ENCODE measurements around the gene PRKRIP1. TPM values are rescaled to one million over a fixed set of nuclear protein-coding genes. Genes with fewer than 3 reads are reported as not detected.

Gene PRKRIP1
- total and polyA plus RNA-seq, 4 donors = 14.6 to 29.2 (median 23.6) TPM

- no peak overlapping the region for H3K9ac ChIP-seq (ENCODE audit: insufficient read depth in 1 of 2, low read length in 2 of 2)
- no peaks in the 10 kb centered on the region for H3K9me3 ChIP-seq (ENCODE audit: control insufficient read depth in 4 of 4, insufficient read depth in 3 of 4, low read length in 3 of 4)
- H3K4me3 ChIP-seq = no peak overlapping the region
- H3K27me3 ChIP-seq (ENCODE audit: control insufficient read depth in 3 of 3, insufficient read depth in 3 of 3, low read length in 2 of 3) = no peaks in the 10 kb centered on the region
- no peak for TF ChIP-seq CTCF (IDR thresholded peaks at IDR 0.05; ENCODE audit: control extremely low read depth, extremely low read depth)
- no peaks in the 10 kb centered on the region for H3K4me1 ChIP-seq (ENCODE audit: control insufficient read depth in 5 of 5, insufficient read depth in 5 of 5, low read length in 5 of 5)
- ATAC-seq (ENCODE audit: insufficient read depth, low FRiP score) (no peak), DNase-seq (no peak)
- H3K27ac ChIP-seq (ENCODE audit: low read depth in 1 of 2, low read length in 1 of 2) = no peak overlapping the region
- peaks cover 0 to 29% (median 0%) of the 10 kb centered on the region in 4 donors for H3K36me3 ChIP-seq (ENCODE audit: control insufficient read depth in 4 of 4, insufficient read depth in 4 of 4, low read length in 4 of 4)
- 72 to 74% methylated on average over 2 of the region's 2 CpGs for WGBS, 2 donors
Measured at GRCh38 chr7:102445674-102446071, 49.5 kb downstream of the PRKRIP1 start.

- DNase-seq (no peak), ATAC-seq (ENCODE audit: insufficient read depth, low FRiP score) (no peak)
- Histone ChIP-seq H3K36me3 (ENCODE audit: control insufficient read depth in 4 of 4, insufficient read depth in 4 of 4, low read length in 4 of 4) (peaks cover 0 to 28% (median 0%) of the 10 kb centered on the region in 4 donors), H3K4me3 (no peak overlapping the region), H3K9me3 (ENCODE audit: control insufficient read depth in 4 of 4, insufficient read depth in 3 of 4, low read length in 3 of 4) (no peaks in the 10 kb centered on the region), H3K9ac (ENCODE audit: insufficient read depth in 1 of 2, low read length in 2 of 2) (no peak overlapping the region), H3K27ac (ENCODE audit: low read depth in 1 of 2, low read length in 1 of 2) (no peak overlapping the region), H3K4me1 (ENCODE audit: control insufficient read depth in 5 of 5, insufficient read depth in 5 of 5, low read length in 5 of 5) (no peaks in the 10 kb centered on the region), H3K27me3 (ENCODE audit: control insufficient read depth in 3 of 3, insufficient read depth in 3 of 3, low read length in 2 of 3) (no peaks in the 10 kb centered on the region)
- WGBS, 2 donors = 94 to 96% methylated on average over 38 to 41 of the region's 41 CpGs
- TF ChIP-seq CTCF (IDR thresholded peaks at IDR 0.05; ENCODE audit: control extremely low read depth, extremely low read depth) = no peak
Measured at GRCh38 chr7:102446387-102447156, 50.4 kb downstream of the PRKRIP1 start.

- H3K4me1 ChIP-seq (ENCODE audit: control insufficient read depth in 5 of 5, insufficient read depth in 5 of 5, low read length in 5 of 5) = no peaks in the 10 kb centered on the region
- H3K9ac ChIP-seq (ENCODE audit: insufficient read depth in 1 of 2, low read length in 2 of 2) = no peak overlapping the region
- H3K4me3 ChIP-seq = no peak overlapping the region
- DNase-seq = no peak
- no peak for TF ChIP-seq CTCF (IDR thresholded peaks at IDR 0.05; ENCODE audit: control extremely low read depth, extremely low read depth)
- peaks cover 0 to 22% (median 0%) of the 10 kb centered on the region in 4 donors for H3K36me3 ChIP-seq (ENCODE audit: control insufficient read depth in 4 of 4, insufficient read depth in 4 of 4, low read length in 4 of 4)
- no peak overlapping the region for H3K27ac ChIP-seq (ENCODE audit: low read depth in 1 of 2, low read length in 1 of 2)
- ATAC-seq (ENCODE audit: insufficient read depth, low FRiP score) = no peak
- H3K27me3 ChIP-seq (ENCODE audit: control insufficient read depth in 3 of 3, insufficient read depth in 3 of 3, low read length in 2 of 3) = no peaks in the 10 kb centered on the region
- 92 to 94% methylated on average over 14 of the region's 14 CpGs for WGBS, 2 donors
- no peaks in the 10 kb centered on the region for H3K9me3 ChIP-seq (ENCODE audit: control insufficient read depth in 4 of 4, insufficient read depth in 3 of 4, low read length in 3 of 4)
Measured at GRCh38 chr7:102447311-102447710, 51.1 kb downstream of the PRKRIP1 start.
